HepG2 (cell line): Measurements from ENCODE around the gene EEPD1. TPM values are rescaled to one million over a fixed set of nuclear protein-coding genes. Genes with fewer than 3 reads are reported as not detected.
A peak's percentile ranks its signal among the peaks of the same experiment; 100 is the strongest.

Experiments
- AKAP8 ChIP-seq: sonication (generic); formaldehyde crosslinking; IDR thresholded peaks from 2 replicates; pipeline ENCODE4 v1.5.1; 2020; ENCODE audit warnings: mild to moderate bottlenecking, missing genetic modification reagents
- ARNTL ChIP-seq: sonication (generic); formaldehyde crosslinking; IDR thresholded peaks from 2 replicates; pipeline ENCODE4 v1.4.0; 2020; ENCODE audit warnings: mild to moderate bottlenecking, missing genetic modification reagents
- CBFB ChIP-seq: sonication (generic); formaldehyde crosslinking; IDR thresholded peaks from 2 replicates; pipeline ENCODE4 v1.4.0; 2020; ENCODE audit warnings: missing genetic modification reagents
- CENPX ChIP-seq: sonication (generic); formaldehyde crosslinking; IDR thresholded peaks from 2 replicates; pipeline ENCODE4 v1.9.0; 2021; ENCODE audit warnings: mild to moderate bottlenecking, missing genetic modification reagents, moderate library complexity
- CREM ChIP-seq, 2 experiments: sonication (generic) in 1 of 2; formaldehyde crosslinking in 1 of 2; IDR thresholded peaks; 2 replicates each; pipeline versions ENCODE4 v1.4.0 to v1.6.1; 2016 to 2020; ENCODE audit warnings: antibody characterized with exemption in 1 of 2, mild to moderate bottlenecking in 1 of 2, missing genetic modification reagents in 1 of 2
- ELF4 ChIP-seq: sonication (generic); formaldehyde crosslinking; IDR thresholded peaks from 2 replicates; pipeline ENCODE4 v1.5.0; 2020; ENCODE audit warnings: missing genetic modification reagents, mild to moderate bottlenecking, moderate library complexity, borderline replicate concordance
- HNF4A ChIP-seq: sonication (generic); formaldehyde crosslinking; IDR thresholded peaks from 2 replicates; pipeline ENCODE4 v1.4.0; 2020; ENCODE audit warnings: missing genetic modification reagents
- HNF4G ChIP-seq, 2 experiments: sonication (generic) in 1 of 2; formaldehyde crosslinking in 1 of 2; IDR thresholded peaks; 2 replicates each; pipeline versions ENCODE4 v1.4.0 to v1.6.1; 2011 to 2020; ENCODE audit warnings: borderline replicate concordance in 2 of 2, low read depth in 2 of 2, mild to moderate bottlenecking in 2 of 2, low read length in 1 of 2, missing genetic modification reagents in 1 of 2, moderate library complexity in 1 of 2
- IRF1 ChIP-seq: sonication (generic); formaldehyde crosslinking; IDR thresholded peaks from 2 replicates; pipeline ENCODE4 v1.4.0; 2020; ENCODE audit warnings: low read depth, mild to moderate bottlenecking, missing genetic modification reagents
- JDP2 ChIP-seq: sonication (generic); formaldehyde crosslinking; IDR thresholded peaks from 2 replicates; pipeline ENCODE4 v1.8.1; 2022; ENCODE audit warnings: missing genetic modification reagents, borderline replicate concordance
- JUND ChIP-seq: sonication (generic); formaldehyde crosslinking; IDR thresholded peaks from 2 replicates; pipeline ENCODE4 v1.8.0; 2022; ENCODE audit warnings: mild to moderate bottlenecking, missing genetic modification reagents
- KAT8 ChIP-seq: IDR thresholded peaks from 2 replicates; pipeline ENCODE4 v1.6.1; 2016; ENCODE audit warnings: missing genetic modification reagents, missing compliant biosample characterization
- KLF16 ChIP-seq, 2 experiments: sonication (generic) in 1 of 2; formaldehyde crosslinking in 1 of 2; IDR thresholded peaks; 2 replicates each; pipeline versions ENCODE4 v1.6.1 to v1.8.0; 2016 to 2023; ENCODE audit warnings: missing genetic modification reagents in 2 of 2, missing compliant biosample characterization in 1 of 2
- KMT2A ChIP-seq: sonication (generic); formaldehyde crosslinking; IDR thresholded peaks from 2 replicates; pipeline ENCODE4 v1.4.0; 2020; ENCODE audit warnings: missing genetic modification reagents
- LCORL ChIP-seq, 2 experiments: fragments of 450-650 bp in 1 of 2; sonication (generic) in 1 of 2; formaldehyde crosslinking in 1 of 2; IDR thresholded peaks; 2 replicates each; pipeline versions ENCODE4 v1.5.0 to v1.6.1; 2017 to 2020; ENCODE audit warnings: antibody characterized with exemption in 1 of 2, missing genetic modification reagents in 1 of 2
- MED1 ChIP-seq: sonication (generic); formaldehyde crosslinking; IDR thresholded peaks from 2 replicates; pipeline ENCODE4 v1.4.0; 2020; ENCODE audit warnings: missing genetic modification reagents
- MIER3 ChIP-seq: IDR thresholded peaks from 2 replicates; pipeline ENCODE4 v1.6.1; 2016; ENCODE audit warnings: missing compliant biosample characterization, borderline replicate concordance
- NR2F6 ChIP-seq, 2 experiments: IDR thresholded peaks; 2 replicates each; pipeline ENCODE4 v1.6.1; 2016; ENCODE audit warnings: antibody characterized with exemption in 1 of 2, mild to moderate bottlenecking in 1 of 2
- POGZ ChIP-seq: sonication (generic); formaldehyde crosslinking; IDR thresholded peaks from 2 replicates; pipeline ENCODE4 v1.4.0; 2020; ENCODE audit warnings: mild to moderate bottlenecking, missing genetic modification reagents
- RFXAP ChIP-seq: sonication (generic); formaldehyde crosslinking; IDR thresholded peaks from 2 replicates; pipeline ENCODE4 v1.4.0; 2020; ENCODE audit warnings: missing genetic modification reagents, borderline replicate concordance
- SATB2 ChIP-seq: sonication (generic); formaldehyde crosslinking; IDR thresholded peaks from 2 replicates; pipeline ENCODE4 v1.5.0; 2020; ENCODE audit warnings: missing genetic modification reagents
- SIN3A ChIP-seq: IDR thresholded peaks from 2 replicates; pipeline ENCODE4 v1.6.1; 2011; ENCODE audit warnings: low read depth, mild to moderate bottlenecking, control low read depth, low read length, borderline replicate concordance
- SNRNP70 ChIP-seq: fragments of 200-400 bp; formaldehyde crosslinking; IDR thresholded peaks from 2 replicates; pipeline ENCODE4 v1.6.1; 2017; ENCODE audit warnings: mild to moderate bottlenecking, low read depth, low read length, moderate library complexity
- STAG1 ChIP-seq: sonication (generic); formaldehyde crosslinking; IDR thresholded peaks from 2 replicates; pipeline ENCODE4 v1.4.0; 2020; ENCODE audit warnings: missing genetic modification reagents
- ZBTB20 ChIP-seq: sonication (generic); formaldehyde crosslinking; IDR thresholded peaks from 2 replicates; pipeline ENCODE4 v1.8.1; 2023; ENCODE audit warnings: missing genetic modification reagents, low read depth, mild to moderate bottlenecking, borderline replicate concordance
- ZKSCAN5 ChIP-seq: sonication (generic); formaldehyde crosslinking; IDR thresholded peaks from 2 replicates; pipeline ENCODE4 v1.5.1; 2020; ENCODE audit warnings: mild to moderate bottlenecking, missing genetic modification reagents
- ZMYM2 ChIP-seq: sonication (generic); formaldehyde crosslinking; IDR thresholded peaks from 2 replicates; pipeline ENCODE4 v1.8.0; 2022; ENCODE audit warnings: mild to moderate bottlenecking, missing genetic modification reagents
- ZNF670 ChIP-seq: sonication (generic); formaldehyde crosslinking; IDR thresholded peaks from 2 replicates; pipeline ENCODE4 v1.8.0; 2022; ENCODE audit warnings: mild to moderate bottlenecking, missing genetic modification reagents, borderline replicate concordance
- polyA plus RNA-seq, 8 experiments: library from polyadenylated mRNA; depleted of rRNA in 3 of 8; stranded (reverse) in 7 of 8; unstranded in 1 of 8; fragments of >200 nt; fragmentation: Illumina TruSeq in 4 of 8; extraction: Trizol in 4 of 8; gene quantifications; 2 replicates each; pipeline versions ENCODE4 v1.2.1 to v1.2.3, GENCODE V29; 2011 to 2016; ENCODE audit warnings: low read depth in 4 of 8, missing spikeins in 1 of 8, mixed read lengths in 1 of 8; ENCODE audit not compliant: insufficient read depth in 1 of 8
- total RNA-seq, 5 experiments: library from RNA; depleted of rRNA; stranded (reverse); fragments of >200 nt; fragmentation: Illumina TruSeq; extraction: Trizol; gene quantifications; 2 replicates each; pipeline ENCODE4 v1.2.3, GENCODE V29; 2016; ENCODE audit warnings: low read depth in 1 of 5
- TF ChIP-seq, protein P1 (sequence below): IDR thresholded peaks from 2 replicates; pipeline ENCODE4 v1.6.1; 2012; ENCODE audit warnings: inconsistent platforms

The EEPD1 gene
- total and polyA plus RNA-seq, 2 of the 13 experiments (the other 11 are each of a cell fraction or from before 2014, with no cell fraction given) = 10.1 to 16.4 TPM

GRCh38 chr7:36287371-36288241, 134.6 kb downstream of the EEPD1 start (continued):
- TF ChIP-seq ZBTB20 (CRISPR knock-in tag) (peak; percentile 89; the same call in 1 of the 2 replicates), POGZ (CRISPR knock-in tag) (peak; percentile 88), CREM (IDR thresholded peaks at IDR 0.05) (peak; percentile 92), CREM (CRISPR knock-in tag; IDR thresholded peaks at IDR 0.05) (no peak), AKAP8 (peak; percentile 90), ELF4 (CRISPR knock-in tag) (0 out of 2 replicates have a peak, but pooled peaks have one; percentile 65), CENPX (CRISPR knock-in tag) (no peak), HNF4A (CRISPR knock-in tag) (peak; percentile 74), KAT8 (peak; percentile 72; the same call in 1 of the 2 replicates), NR2F6 (IDR thresholded peaks at IDR 0.05) (peak; percentile 100), NR2F6 (CRISPR knock-in tag; IDR thresholded peaks at IDR 0.05) (peak; percentile 100), ZNF670 (CRISPR knock-in tag) (peak; percentile 74), JUND (CRISPR knock-in tag) (peak; percentile 91), ZKSCAN5 (CRISPR knock-in tag) (no peak), CBFB (CRISPR knock-in tag) (0 out of 2 replicates have a peak, but pooled peaks have one; percentile 37), HNF4G (IDR thresholded peaks at IDR 0.05; ENCODE audit: borderline replicate concordance, low read depth, low read length) (peak; percentile 56), HNF4G (CRISPR knock-in tag; IDR thresholded peaks at IDR 0.05; ENCODE audit: borderline replicate concordance, low read depth) (peak; percentile 64; the same call in 1 of the 2 replicates), SATB2 (CRISPR knock-in tag) (no peak), SNRNP70 (no peak), KMT2A (CRISPR knock-in tag) (peak; percentile 38; the same call in 1 of the 2 replicates), RFXAP (CRISPR knock-in tag) (peak; percentile 74), JDP2 (CRISPR knock-in tag) (no peak), LCORL (IDR thresholded peaks at IDR 0.05) (no peak), LCORL (CRISPR knock-in tag; IDR thresholded peaks at IDR 0.05) (peak; percentile 79; the same call in 1 of the 2 replicates), MED1 (CRISPR knock-in tag) (peak; percentile 98), STAG1 (CRISPR knock-in tag) (0 out of 2 replicates have a peak, but pooled peaks have one; percentile 9), ZMYM2 (peak; percentile 87), ARNTL (peak; percentile 88), IRF1 (CRISPR knock-in tag) (no peak), SIN3A (0 out of 2 replicates have a peak, but pooled peaks have one; percentile 46), MIER3 (CRISPR knock-in tag) (peak; percentile 69; the same call in 1 of the 2 replicates), KLF16 (CRISPR knock-in tag; IDR thresholded peaks at IDR 0.05) (peak in 1 of 2 experiments; percentile 68; a peak in 2 of 4 replicates)
- TF ChIP-seq, protein P1, sequence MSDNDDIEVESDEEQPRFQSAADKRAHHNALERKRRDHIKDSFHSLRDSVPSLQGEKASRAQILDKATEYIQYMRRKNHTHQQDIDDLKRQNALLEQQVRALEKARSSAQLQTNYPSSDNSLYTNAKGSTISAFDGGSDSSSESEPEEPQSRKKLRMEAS = peak; percentile 62; the same call in 1 of the 2 replicates
